GM23248 (cell line): Measurements from ENCODE around the gene MUC3A. TPM values are rescaled to one million over a fixed set of nuclear protein-coding genes. Genes with fewer than 3 reads are reported as not detected.
"Not testable (repeated sequence)": the region's sequence is repeated elsewhere in the genome, so short reads cannot be mapped to it uniquely, and the experiment has no call there.

Experiments
- DNase-seq: peaks from one replicate; pipeline ENCODE4 v3.0.0-alpha.2; 2015
- H2AFZ ChIP-seq: fragments of 200-600 bp; sonication (generic); 2 replicates; pipeline ENCODE4 v1.6.1; 2016; ENCODE audit warnings: antibody characterized with exemption
- H3F3A ChIP-seq: fragments of 200-600 bp; sonication (generic); 2 replicates; pipeline ENCODE4 v1.6.1; 2016; ENCODE audit warnings: mild to moderate bottlenecking, antibody characterized with exemption, mixed run types; ENCODE audit not compliant: insufficient read depth
- H3K27ac ChIP-seq: fragments of 200-600 bp; sonication (generic); 2 replicates; pipeline ENCODE4 v1.5.1; 2016; ENCODE audit warnings: mild to moderate bottlenecking
- H3K27me3 ChIP-seq: fragments of 200-600 bp; sonication (generic); replicated peaks from 2 replicates; pipeline ENCODE4 v1.6.1; 2016; ENCODE audit warnings: mild to moderate bottlenecking; ENCODE audit not compliant: insufficient read depth
- H3K36me3 ChIP-seq: fragments of 200-600 bp; sonication (generic); 2 replicates; pipeline ENCODE4 v1.6.1; 2016; ENCODE audit warnings: low read depth, mild to moderate bottlenecking
- H3K4me1 ChIP-seq: fragments of 200-600 bp; sonication (generic); 2 replicates; pipeline ENCODE4 v1.6.1; 2016; ENCODE audit warnings: mild to moderate bottlenecking; ENCODE audit not compliant: insufficient read depth
- H3K4me2 ChIP-seq: fragments of 200-600 bp; sonication (generic); one replicate; pipeline ENCODE4 v1.6.1; 2016; ENCODE audit warnings: mild to moderate bottlenecking; ENCODE audit not compliant: unreplicated experiment
- H3K4me3 ChIP-seq: fragments of 200-600 bp; sonication (generic); 2 replicates; pipeline ENCODE4 v1.5.1; 2016; ENCODE audit warnings: mild to moderate bottlenecking
- H3K79me2 ChIP-seq: fragments of 200-600 bp; sonication (generic); 2 replicates; pipeline ENCODE4 v1.6.1; 2016; ENCODE audit warnings: mild to moderate bottlenecking; ENCODE audit not compliant: insufficient read depth
- H3K9ac ChIP-seq: fragments of 200-600 bp; sonication (generic); 2 replicates; pipeline ENCODE4 v1.6.1; 2016; ENCODE audit warnings: mild to moderate bottlenecking
- H3K9me2 ChIP-seq: fragments of 200-600 bp; sonication (generic); 2 replicates; pipeline ENCODE4 v1.6.1; 2016; ENCODE audit warnings: mixed run types, mild to moderate bottlenecking, moderate library complexity; ENCODE audit not compliant: insufficient read depth
- H3K9me3 ChIP-seq: fragments of 200-600 bp; sonication (generic); one replicate; pipeline ENCODE4 v1.6.1; 2017; ENCODE audit warnings: low read depth
- H4K20me1 ChIP-seq: fragments of 200-600 bp; sonication (generic); 2 replicates; pipeline ENCODE4 v1.6.0; 2016; ENCODE audit not compliant: insufficient read depth
- EZH2 ChIP-seq: fragments of 200-600 bp; sonication (generic); IDR thresholded peaks from 2 replicates; pipeline ENCODE4 v1.6.1; 2018; ENCODE audit warnings: antibody characterized with exemption, mild to moderate bottlenecking; ENCODE audit not compliant: insufficient read depth, poor library complexity, severe bottlenecking
- EZH2phosphoT487 ChIP-seq: fragments of 200-600 bp; sonication (generic); IDR thresholded peaks from 2 replicates; pipeline ENCODE4 v1.6.1; 2018; ENCODE audit warnings: antibody characterized with exemption, moderate library complexity, mild to moderate bottlenecking, low read depth; ENCODE audit not compliant: insufficient read depth
- WGBS, 2 experiments: methylation state at CpG; one replicate each; pipeline ENCODE4 v1.1.6; 2015 to 2017; ENCODE audit warnings: low lambda C conversion rate in 2 of 2, low coverage in 1 of 2; ENCODE audit errors: missing lambda C conversion rate in 2 of 2; 5-methylcytosine and 5-hydroxymethylcytosine counted together
- in situ Hi-C: fragments of 300-500 bp; cut with MboI; formaldehyde crosslinking; loops from 2 replicates; pipeline ENCODE4 v1.15.0; 2020
- polyA plus RNA-seq: library from polyadenylated mRNA; unstranded; fragments of >200 nt; fragmentation: Nextera tagmentation; extraction: Ambion mirVana; gene quantifications from 2 replicates; pipeline ENCODE4 v1.2.1, GENCODE V29; 2016
- total RNA-seq: library from RNA; depleted of rRNA; stranded (reverse); fragments of >200 nt; shearing (Covaris generic); gene quantifications from 2 replicates; pipeline ENCODE4 v1.2.3, GENCODE V29; 2014

Gene MUC3A
- total and polyA plus RNA-seq, 2 experiments from 2014 or later, result not detected

DNA sequence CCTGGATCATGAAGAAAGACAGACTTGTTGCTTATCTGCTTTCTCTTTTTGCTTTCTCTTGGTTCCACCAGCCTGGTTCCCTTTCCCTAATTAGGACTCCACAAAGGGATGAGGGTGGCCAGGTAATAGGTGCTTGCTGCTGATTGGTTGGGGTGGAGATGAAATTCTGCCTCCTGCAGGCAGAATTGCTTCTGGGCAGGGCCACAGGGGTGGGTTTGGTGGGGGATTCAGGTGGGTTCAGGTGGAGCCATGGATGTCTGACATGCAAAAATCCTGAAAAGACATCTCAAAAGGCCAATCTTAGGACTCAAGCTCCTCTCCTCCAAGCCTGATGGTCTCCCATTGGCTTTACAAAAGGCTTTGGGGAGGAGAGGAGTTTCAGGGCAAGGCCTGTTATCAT is 28.3 kb upstream of the MUC3A start:
- H3F3A ChIP-seq, result no peaks in the 10 kb centered on the region
- no peak for DNase-seq
- H3K9me2 ChIP-seq, result no peaks in the 10 kb centered on the region
- H3K9ac ChIP-seq, result no peak overlapping the region
- H2AFZ ChIP-seq, result no peak overlapping the region
- 0 out of 2 replicates have a peak, but pooled peaks cover 4% of the 10 kb centered on the region for H3K4me1 ChIP-seq
- no peaks in the 10 kb centered on the region for H4K20me1 ChIP-seq
- TF ChIP-seq EZH2 (no peak), EZH2phosphoT487 (no peak)
- in situ Hi-C loops, result no loop called here
- no peak overlapping the region for H3K4me2 ChIP-seq
- no peaks in the 10 kb centered on the region for H3K79me2 ChIP-seq
- H3K27ac ChIP-seq, result no peak overlapping the region
- no peaks in the 10 kb centered on the region for H3K36me3 ChIP-seq
- no peaks in the 10 kb centered on the region for H3K9me3 ChIP-seq
- no peaks in the 10 kb centered on the region for H3K27me3 ChIP-seq
- H3K4me3 ChIP-seq, result no peak overlapping the region

DNA sequence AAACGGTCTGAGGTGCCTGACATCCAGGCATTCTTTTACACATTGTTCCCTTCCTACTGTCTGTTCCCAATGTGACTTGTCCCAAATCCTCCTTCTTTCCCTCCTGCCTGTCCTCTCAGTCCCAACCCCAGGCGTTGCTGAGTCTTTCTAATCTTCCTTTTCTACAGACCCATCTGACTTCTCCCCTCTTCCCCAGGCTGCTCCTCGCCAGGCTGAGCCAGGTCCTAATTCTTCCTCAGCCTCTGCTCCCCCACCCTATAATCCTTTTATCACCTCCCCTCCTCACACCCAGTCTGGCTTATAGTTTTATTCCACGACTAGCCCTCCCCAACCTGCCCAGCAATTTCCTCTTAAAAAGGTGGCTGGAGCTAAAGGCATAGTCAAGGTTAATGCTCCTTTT is 25.7 kb upstream of the MUC3A start:
- H3K36me3 ChIP-seq, H3K27ac ChIP-seq, H3K79me2 ChIP-seq, H2AFZ ChIP-seq, H3K4me2 ChIP-seq, H3K4me1 ChIP-seq, H4K20me1 ChIP-seq, H3F3A ChIP-seq, H3K27me3 ChIP-seq, DNase-seq, H3K9ac ChIP-seq, H3K4me3 ChIP-seq, H3K9me2 ChIP-seq, H3K9me3 ChIP-seq, in situ Hi-C loops: not testable (repeated sequence)
- WGBS, 2 experiments, result 0 to 8% methylated on average over 4 of the region's 4 CpGs

DNA sequence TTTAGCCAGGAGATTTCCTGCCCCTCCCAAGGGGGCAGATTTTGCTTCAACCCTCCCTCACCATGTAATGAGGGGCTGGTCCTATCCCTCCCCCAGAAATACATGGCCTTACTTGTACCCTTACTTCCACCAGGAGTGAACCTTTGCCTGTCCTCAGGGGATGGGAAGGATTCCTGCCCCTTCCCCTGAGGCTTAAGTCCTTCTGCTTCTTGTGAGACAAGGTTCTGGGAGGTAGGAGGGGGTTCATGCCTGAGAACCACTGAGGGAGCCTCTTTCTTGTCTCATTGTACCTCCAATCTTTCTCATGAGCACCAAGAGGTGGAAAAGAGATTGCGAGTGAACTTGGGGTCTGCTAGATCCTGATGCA is 19.5 kb upstream of the MUC3A start:
- Histone ChIP-seq H3F3A (no peaks in the 10 kb centered on the region), H3K27me3 (peaks cover 28% of the 10 kb centered on the region), H4K20me1 (no peaks in the 10 kb centered on the region), H3K79me2 (no peaks in the 10 kb centered on the region), H3K4me3 (no peak overlapping the region), H2AFZ (no peak overlapping the region), H3K9me3 (no peaks in the 10 kb centered on the region), H3K36me3 (no peaks in the 10 kb centered on the region), H3K27ac (no peak overlapping the region), H3K9ac (no peak overlapping the region), H3K9me2 (no peaks in the 10 kb centered on the region), H3K4me1 (no peaks in the 10 kb centered on the region), H3K4me2 (no peak overlapping the region)
- in situ Hi-C loops, result no loop called here
- no peak for DNase-seq
- no peak for TF ChIP-seq EZH2phosphoT487
- TF ChIP-seq EZH2, result no peak
- 5 to 16% methylated on average over 1 of the region's 1 CpG for WGBS, 2 experiments

DNA sequence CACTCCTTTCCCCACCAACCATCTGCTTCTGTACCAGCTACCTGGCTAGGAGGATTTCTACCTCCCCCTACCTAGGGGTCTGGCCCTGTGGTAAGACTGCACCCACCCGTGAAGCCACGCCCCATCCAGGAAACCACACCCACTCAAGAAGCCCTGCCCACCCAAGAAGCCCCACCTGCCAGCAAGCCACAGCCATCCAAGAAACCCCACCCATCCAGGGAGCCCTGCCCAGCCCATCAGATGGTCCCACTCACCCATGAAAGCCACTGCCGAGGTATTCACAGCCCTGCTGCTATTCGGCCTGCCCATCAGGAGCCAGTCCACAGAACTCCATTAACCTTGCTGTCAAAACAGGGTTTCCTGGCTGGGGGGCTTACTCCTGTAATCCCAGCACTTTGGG is 15.6 kb upstream of the MUC3A start:
- Histone ChIP-seq H3F3A (no peaks in the 10 kb centered on the region), H3K79me2 (no peaks in the 10 kb centered on the region), H3K4me2 (no peak overlapping the region), H3K36me3 (no peaks in the 10 kb centered on the region), H3K4me1 (no peaks in the 10 kb centered on the region), H3K9me2 (no peaks in the 10 kb centered on the region), H3K4me3 (no peak overlapping the region), H2AFZ (no peak overlapping the region), H3K9ac (no peak overlapping the region), H3K27ac (no peak overlapping the region), H3K27me3 (peaks cover 30% of the 10 kb centered on the region), H4K20me1 (no peaks in the 10 kb centered on the region), H3K9me3 (no peaks in the 10 kb centered on the region)
- in situ Hi-C loops, result no loop called here
- TF ChIP-seq EZH2phosphoT487, result no peak
- no peak for TF ChIP-seq EZH2
- DNase-seq, result no peak
- WGBS, 2 experiments, result 44 to 47% methylated on average over 4 of the region's 4 CpGs

DNA sequence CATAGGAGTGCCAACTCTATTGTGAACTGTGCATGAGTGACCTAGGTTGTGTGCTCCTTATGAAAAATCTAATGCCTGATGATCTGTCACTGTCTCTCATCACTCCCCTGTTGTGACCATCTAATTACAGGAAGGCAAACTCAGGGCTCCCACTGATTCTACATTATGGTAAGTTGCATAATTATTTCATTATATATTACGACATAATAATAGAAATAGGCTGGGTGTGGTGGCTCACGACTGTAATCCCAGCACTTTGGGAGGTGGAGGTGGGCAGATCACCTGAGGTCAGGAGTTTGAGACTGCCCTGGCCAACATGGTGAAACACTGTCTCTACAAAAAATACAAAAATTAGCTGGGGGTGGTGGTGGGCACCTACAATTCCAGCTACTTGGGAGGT is 14.0 kb upstream of the MUC3A start:
- H3K9me2 ChIP-seq, H3K9me3 ChIP-seq, H2AFZ ChIP-seq, H3K36me3 ChIP-seq, H3K79me2 ChIP-seq, H3K4me3 ChIP-seq, H3K4me2 ChIP-seq, H3K9ac ChIP-seq, H3K4me1 ChIP-seq, H3F3A ChIP-seq, in situ Hi-C loops, H3K27ac ChIP-seq, DNase-seq, H4K20me1 ChIP-seq: not testable (repeated sequence)
- WGBS, 2 experiments, result 11 to 13% methylated on average over 2 of the region's 2 CpGs
- peaks cover 13% of the 10 kb centered on the region for H3K27me3 ChIP-seq

DNA sequence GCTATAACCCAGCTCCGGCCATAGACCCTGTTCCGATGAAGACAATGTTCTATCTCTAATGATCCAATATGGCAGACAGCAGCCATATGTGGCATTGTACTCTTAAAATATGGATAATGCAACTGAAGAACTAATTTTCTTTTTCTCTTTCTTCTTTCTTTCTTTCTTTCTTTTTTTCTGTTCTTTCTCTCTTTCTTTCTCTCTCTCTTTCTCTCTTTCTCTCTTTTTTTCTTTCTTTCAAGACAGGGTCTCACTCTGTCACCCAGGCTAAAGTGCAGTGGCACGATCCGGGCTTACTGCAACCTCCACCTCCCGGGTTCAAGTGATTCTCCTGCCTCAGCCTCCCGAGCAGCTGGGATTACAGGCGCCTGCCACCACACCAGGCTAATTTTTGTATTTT is 13.2 kb upstream of the MUC3A start:
- H3K9me2 ChIP-seq, H3K4me1 ChIP-seq, H3K27me3 ChIP-seq, H3K27ac ChIP-seq, H3K4me2 ChIP-seq, H3K79me2 ChIP-seq, DNase-seq, H4K20me1 ChIP-seq, H2AFZ ChIP-seq, H3K9me3 ChIP-seq, H3K9ac ChIP-seq, in situ Hi-C loops, H3K4me3 ChIP-seq, H3F3A ChIP-seq, H3K36me3 ChIP-seq: not testable (repeated sequence)
- 43 to 52% methylated on average over 7 of the region's 7 CpGs for WGBS, 2 experiments
